SK-N-SH treated with all-trans-retinoic acid at 6 μM for 48 hours (cell line): ENCODE results near the gene GMCL1.

Experiments used
- ATAC-seq: fragments of 200-7000 bp; cut with Tn5 transposase; 3 replicates; pipeline ENCODE4 v1.9.1; 2020; ENCODE audit warnings: mild to moderate bottlenecking, moderate library complexity
- ARNTL ChIP-seq: fragments of 450-650 bp; formaldehyde crosslinking; IDR thresholded peaks from 2 replicates; pipeline ENCODE4 v1.5.0; 2020; ENCODE audit warnings: low read depth, mild to moderate bottlenecking, moderate library complexity, borderline replicate concordance
- BACH2 ChIP-seq: fragments of 250-450 bp; sonication (Bioruptor Pico); IDR thresholded peaks from 2 replicates; pipeline ENCODE4 v1.9.0; 2021; ENCODE audit warnings: mild to moderate bottlenecking, borderline replicate concordance
- CSDC2 ChIP-seq: fragments of 250-450 bp; sonication (Bioruptor Pico); IDR thresholded peaks from 2 replicates; pipeline ENCODE4 v1.5.0; 2020; ENCODE audit warnings: mild to moderate bottlenecking, moderate library complexity
- ESRRG ChIP-seq: fragments of 250-450 bp; sonication (Bioruptor Pico); IDR thresholded peaks from 2 replicates; pipeline ENCODE4 v1.6.1; 2021; ENCODE audit warnings: mild to moderate bottlenecking
- GLIS3 ChIP-seq: fragments of 250-450 bp; sonication (Bioruptor Pico); IDR thresholded peaks from 2 replicates; pipeline ENCODE4 v1.5.0; 2020; ENCODE audit warnings: mild to moderate bottlenecking, moderate library complexity
- ISL1 ChIP-seq: fragments of 250-450 bp; sonication (Bioruptor Pico); IDR thresholded peaks from 2 replicates; pipeline ENCODE4 v2.1.2; 2022; ENCODE audit warnings: mild to moderate bottlenecking, moderate library complexity
- OSR1 ChIP-seq: fragments of 250-450 bp; sonication (Bioruptor Pico); IDR thresholded peaks from 2 replicates; pipeline ENCODE4 v1.8.0; 2022; ENCODE audit warnings: moderate library complexity, mild to moderate bottlenecking, inconsistent platforms
- POU6F1 ChIP-seq: fragments of 250-450 bp; sonication (Bioruptor Pico); IDR thresholded peaks from 2 replicates; pipeline ENCODE4 v1.8.0; 2021; ENCODE audit warnings: low read depth, mild to moderate bottlenecking, moderate library complexity, borderline replicate concordance
- RARB ChIP-seq: fragments of 250-450 bp; sonication (Bioruptor Pico); IDR thresholded peaks from 2 replicates; pipeline ENCODE4 v1.8.0; 2021; ENCODE audit warnings: mild to moderate bottlenecking, moderate library complexity
- SNAI2 ChIP-seq: fragments of 250-450 bp; sonication (Bioruptor Pico); IDR thresholded peaks from 2 replicates; pipeline ENCODE4 v1.5.0; 2020; ENCODE audit warnings: mild to moderate bottlenecking, moderate library complexity
- TCF4 ChIP-seq: fragments of 250-450 bp; sonication (Bioruptor Pico); IDR thresholded peaks from 2 replicates; pipeline ENCODE4 v1.8.0; 2021; ENCODE audit warnings: mild to moderate bottlenecking, moderate library complexity, borderline replicate concordance
- TOX ChIP-seq: fragments of 250-450 bp; sonication (Bioruptor Pico); IDR thresholded peaks from 2 replicates; pipeline ENCODE4 v1.8.0; 2021; ENCODE audit warnings: mild to moderate bottlenecking, moderate library complexity, borderline replicate concordance
- ZFP3 ChIP-seq: fragments of 250-450 bp; sonication (Bioruptor Pico); IDR thresholded peaks from 2 replicates; pipeline ENCODE4 v1.5.0; 2020; ENCODE audit warnings: mild to moderate bottlenecking, moderate library complexity
- ZFP30 ChIP-seq: fragments of 450-650 bp; formaldehyde crosslinking; IDR thresholded peaks from 2 replicates; pipeline ENCODE4 v1.5.0; 2022; ENCODE audit warnings: mild to moderate bottlenecking, moderate library complexity
- ZNF565 ChIP-seq: fragments of 450-650 bp; formaldehyde crosslinking; conservative IDR thresholded peaks from 2 replicates; pipeline ENCODE4 v1.5.0; 2020; ENCODE audit warnings: low read depth, mild to moderate bottlenecking, moderate library complexity
- TF ChIP-seq, protein P1 (sequence below): fragments of 250-450 bp; sonication (Bioruptor Pico); IDR thresholded peaks from 2 replicates; pipeline ENCODE4 v1.8.0; 2020; ENCODE audit warnings: mild to moderate bottlenecking, moderate library complexity, borderline replicate concordance
- TF ChIP-seq, protein P2 (sequence below): fragments of 250-450 bp; sonication (Bioruptor Pico); IDR thresholded peaks from 2 replicates; pipeline ENCODE4 v1.5.1; 2020; ENCODE audit warnings: low read depth, mild to moderate bottlenecking, moderate library complexity
- TF ChIP-seq, protein P3 (sequence below): fragments of 250-450 bp; sonication (Bioruptor Pico); IDR thresholded peaks from 2 replicates; pipeline ENCODE4 v1.5.0; 2020; ENCODE audit warnings: mild to moderate bottlenecking, moderate library complexity

The GMCL1 gene

GRCh38 chr2:69817729-69818501 lies 11.5 kb upstream of the GMCL1 start (continued):
- no peak for TF ChIP-seq POU6F1 (CRISPR knock-in tag)
- TF ChIP-seq, protein P1, sequence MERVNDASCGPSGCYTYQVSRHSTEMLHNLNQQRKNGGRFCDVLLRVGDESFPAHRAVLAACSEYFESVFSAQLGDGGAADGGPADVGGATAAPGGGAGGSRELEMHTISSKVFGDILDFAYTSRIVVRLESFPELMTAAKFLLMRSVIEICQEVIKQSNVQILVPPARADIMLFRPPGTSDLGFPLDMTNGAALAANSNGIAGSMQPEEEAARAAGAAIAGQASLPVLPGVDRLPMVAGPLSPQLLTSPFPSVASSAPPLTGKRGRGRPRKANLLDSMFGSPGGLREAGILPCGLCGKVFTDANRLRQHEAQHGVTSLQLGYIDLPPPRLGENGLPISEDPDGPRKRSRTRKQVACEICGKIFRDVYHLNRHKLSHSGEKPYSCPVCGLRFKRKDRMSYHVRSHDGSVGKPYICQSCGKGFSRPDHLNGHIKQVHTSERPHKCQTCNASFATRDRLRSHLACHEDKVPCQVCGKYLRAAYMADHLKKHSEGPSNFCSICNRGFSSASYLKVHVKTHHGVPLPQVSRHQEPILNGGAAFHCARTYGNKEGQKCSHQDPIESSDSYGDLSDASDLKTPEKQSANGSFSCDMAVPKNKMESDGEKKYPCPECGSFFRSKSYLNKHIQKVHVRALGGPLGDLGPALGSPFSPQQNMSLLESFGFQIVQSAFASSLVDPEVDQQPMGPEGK (CRISPR knock-in tag) = no peak
- no peak for TF ChIP-seq ISL1 (CRISPR knock-in tag)
- no peak for TF ChIP-seq ARNTL
- no peak for TF ChIP-seq BACH2 (CRISPR knock-in tag)

DNA sequence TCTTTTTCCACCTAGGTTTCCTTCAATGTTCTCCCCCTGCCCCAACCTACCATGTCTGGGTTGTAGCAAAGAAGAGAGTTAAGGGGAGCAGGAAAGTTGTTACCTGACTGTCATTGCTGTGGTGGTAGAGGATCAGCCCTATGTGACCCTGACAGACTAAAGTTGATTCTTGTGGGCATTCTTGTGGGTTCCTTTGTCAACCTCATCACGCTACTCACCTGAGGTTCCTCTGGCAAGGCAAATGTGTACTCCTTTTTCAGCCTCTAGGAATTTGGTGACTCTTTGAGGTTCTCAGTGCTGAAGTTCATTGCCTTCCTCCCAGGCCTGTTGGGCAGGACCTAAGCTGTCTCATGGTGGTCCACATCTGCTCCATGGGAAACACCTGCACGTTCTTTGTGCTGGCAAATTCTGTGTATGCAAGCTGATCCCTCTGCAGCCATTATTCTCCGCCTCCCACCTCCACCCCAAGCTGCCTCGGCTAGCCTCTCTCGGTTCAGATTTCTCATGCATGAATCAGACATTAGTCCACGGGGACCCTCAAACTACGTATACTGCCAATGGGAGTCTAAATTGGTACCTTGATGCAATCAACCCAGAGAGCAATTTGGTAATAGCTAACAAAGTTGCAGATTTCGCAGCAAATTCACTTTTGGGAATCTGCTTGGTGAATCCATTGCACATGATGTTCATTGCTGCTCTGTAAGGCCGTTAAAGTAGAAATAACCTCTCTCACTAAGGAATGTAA lies 1.5 kb upstream of the GMCL1 start:
- no peak for TF ChIP-seq ZFP30
- TF ChIP-seq CSDC2 (CRISPR knock-in tag) = no peak
- TF ChIP-seq RARB (CRISPR knock-in tag) = no peak
- TF ChIP-seq POU6F1 (CRISPR knock-in tag) = no peak
- TF ChIP-seq ZFP3 (CRISPR knock-in tag) = no peak
- no peak for TF ChIP-seq SNAI2
- TF ChIP-seq ARNTL = no peak
- TF ChIP-seq OSR1 (CRISPR knock-in tag) = no peak
- TF ChIP-seq, protein P2, sequence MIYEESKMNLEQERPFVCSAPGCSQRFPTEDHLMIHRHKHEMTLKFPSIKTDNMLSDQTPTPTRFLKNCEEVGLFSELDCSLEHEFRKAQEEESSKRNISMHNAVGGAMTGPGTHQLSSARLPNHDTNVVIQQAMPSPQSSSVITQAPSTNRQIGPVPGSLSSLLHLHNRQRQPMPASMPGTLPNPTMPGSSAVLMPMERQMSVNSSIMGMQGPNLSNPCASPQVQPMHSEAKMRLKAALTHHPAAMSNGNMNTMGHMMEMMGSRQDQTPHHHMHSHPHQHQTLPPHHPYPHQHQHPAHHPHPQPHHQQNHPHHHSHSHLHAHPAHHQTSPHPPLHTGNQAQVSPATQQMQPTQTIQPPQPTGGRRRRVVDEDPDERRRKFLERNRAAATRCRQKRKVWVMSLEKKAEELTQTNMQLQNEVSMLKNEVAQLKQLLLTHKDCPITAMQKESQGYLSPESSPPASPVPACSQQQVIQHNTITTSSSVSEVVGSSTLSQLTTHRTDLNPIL (CRISPR knock-in tag) = no peak
- TF ChIP-seq TOX (CRISPR knock-in tag) = no peak
- TF ChIP-seq, protein P3, sequence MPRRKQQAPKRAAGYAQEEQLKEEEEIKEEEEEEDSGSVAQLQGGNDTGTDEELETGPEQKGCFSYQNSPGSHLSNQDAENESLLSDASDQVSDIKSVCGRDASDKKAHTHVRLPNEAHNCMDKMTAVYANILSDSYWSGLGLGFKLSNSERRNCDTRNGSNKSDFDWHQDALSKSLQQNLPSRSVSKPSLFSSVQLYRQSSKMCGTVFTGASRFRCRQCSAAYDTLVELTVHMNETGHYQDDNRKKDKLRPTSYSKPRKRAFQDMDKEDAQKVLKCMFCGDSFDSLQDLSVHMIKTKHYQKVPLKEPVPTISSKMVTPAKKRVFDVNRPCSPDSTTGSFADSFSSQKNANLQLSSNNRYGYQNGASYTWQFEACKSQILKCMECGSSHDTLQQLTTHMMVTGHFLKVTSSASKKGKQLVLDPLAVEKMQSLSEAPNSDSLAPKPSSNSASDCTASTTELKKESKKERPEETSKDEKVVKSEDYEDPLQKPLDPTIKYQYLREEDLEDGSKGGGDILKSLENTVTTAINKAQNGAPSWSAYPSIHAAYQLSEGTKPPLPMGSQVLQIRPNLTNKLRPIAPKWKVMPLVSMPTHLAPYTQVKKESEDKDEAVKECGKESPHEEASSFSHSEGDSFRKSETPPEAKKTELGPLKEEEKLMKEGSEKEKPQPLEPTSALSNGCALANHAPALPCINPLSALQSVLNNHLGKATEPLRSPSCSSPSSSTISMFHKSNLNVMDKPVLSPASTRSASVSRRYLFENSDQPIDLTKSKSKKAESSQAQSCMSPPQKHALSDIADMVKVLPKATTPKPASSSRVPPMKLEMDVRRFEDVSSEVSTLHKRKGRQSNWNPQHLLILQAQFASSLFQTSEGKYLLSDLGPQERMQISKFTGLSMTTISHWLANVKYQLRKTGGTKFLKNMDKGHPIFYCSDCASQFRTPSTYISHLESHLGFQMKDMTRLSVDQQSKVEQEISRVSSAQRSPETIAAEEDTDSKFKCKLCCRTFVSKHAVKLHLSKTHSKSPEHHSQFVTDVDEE (CRISPR knock-in tag) = no peak
- no peak for TF ChIP-seq TCF4 (CRISPR knock-in tag)
- TF ChIP-seq BACH2 (CRISPR knock-in tag) = no peak
- TF ChIP-seq ESRRG (CRISPR knock-in tag) = no peak
- no peak for TF ChIP-seq ISL1 (CRISPR knock-in tag)
- TF ChIP-seq ZNF565 (CRISPR knock-in tag) = no peak
- no peak for TF ChIP-seq GLIS3 (CRISPR knock-in tag)
- TF ChIP-seq, all 23 proteins: peak for 0
- ATAC-seq = no peak

DNA sequence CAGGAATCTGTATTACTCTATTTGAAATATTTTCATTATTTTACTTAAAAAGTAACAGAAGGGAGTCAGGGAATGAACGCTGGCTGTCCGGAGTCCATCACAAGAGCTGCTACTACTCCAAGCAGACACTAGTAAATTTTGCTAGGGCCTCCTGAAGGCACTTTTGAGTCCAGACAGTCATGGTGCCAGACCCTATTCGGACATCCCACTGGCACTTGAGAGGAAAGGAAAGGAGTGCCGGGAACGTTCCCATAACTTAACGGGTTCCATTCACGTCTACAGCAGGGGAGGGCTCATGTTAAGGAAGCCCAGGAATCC lies 563 bp upstream of the GMCL1 start:
- 0 out of 2 replicates have a peak, but pooled peaks have one; percentile 12 for TF ChIP-seq ZFP3 (CRISPR knock-in tag)
- TF ChIP-seq, protein P1 (CRISPR knock-in tag) = 0 out of 2 replicates have a peak, but pooled peaks have one; percentile 15
- TF ChIP-seq, protein P2 (CRISPR knock-in tag) = no peak
- TF ChIP-seq, all 23 proteins: peak for 2
- no peak; the same call in 2 of the 3 replicates for ATAC-seq
